GM23248 (cell line): Measurements from ENCODE around the gene PJA1. TPM values are rescaled to one million over a fixed set of nuclear protein-coding genes. Genes with fewer than 3 reads are reported as not detected.

Experiments used
- DNase-seq: peaks from one replicate; pipeline ENCODE4 v3.0.0-alpha.2; 2015
- H2AFZ ChIP-seq: fragments of 200-600 bp; sonication (generic); 2 replicates; pipeline ENCODE4 v1.6.1; 2016; ENCODE audit warnings: antibody characterized with exemption
- H3F3A ChIP-seq: fragments of 200-600 bp; sonication (generic); 2 replicates; pipeline ENCODE4 v1.6.1; 2016; ENCODE audit warnings: mild to moderate bottlenecking, antibody characterized with exemption, mixed run types; ENCODE audit not compliant: insufficient read depth
- H3K27ac ChIP-seq: fragments of 200-600 bp; sonication (generic); 2 replicates; pipeline ENCODE4 v1.5.1; 2016; ENCODE audit warnings: mild to moderate bottlenecking
- H3K27me3 ChIP-seq: fragments of 200-600 bp; sonication (generic); replicated peaks from 2 replicates; pipeline ENCODE4 v1.6.1; 2016; ENCODE audit warnings: mild to moderate bottlenecking; ENCODE audit not compliant: insufficient read depth
- H3K36me3 ChIP-seq: fragments of 200-600 bp; sonication (generic); 2 replicates; pipeline ENCODE4 v1.6.1; 2016; ENCODE audit warnings: low read depth, mild to moderate bottlenecking
- H3K4me1 ChIP-seq: fragments of 200-600 bp; sonication (generic); 2 replicates; pipeline ENCODE4 v1.6.1; 2016; ENCODE audit warnings: mild to moderate bottlenecking; ENCODE audit not compliant: insufficient read depth
- H3K4me2 ChIP-seq: fragments of 200-600 bp; sonication (generic); one replicate; pipeline ENCODE4 v1.6.1; 2016; ENCODE audit warnings: mild to moderate bottlenecking; ENCODE audit not compliant: unreplicated experiment
- H3K4me3 ChIP-seq: fragments of 200-600 bp; sonication (generic); 2 replicates; pipeline ENCODE4 v1.5.1; 2016; ENCODE audit warnings: mild to moderate bottlenecking
- H3K79me2 ChIP-seq: fragments of 200-600 bp; sonication (generic); 2 replicates; pipeline ENCODE4 v1.6.1; 2016; ENCODE audit warnings: mild to moderate bottlenecking; ENCODE audit not compliant: insufficient read depth
- H3K9ac ChIP-seq: fragments of 200-600 bp; sonication (generic); 2 replicates; pipeline ENCODE4 v1.6.1; 2016; ENCODE audit warnings: mild to moderate bottlenecking
- H3K9me2 ChIP-seq: fragments of 200-600 bp; sonication (generic); 2 replicates; pipeline ENCODE4 v1.6.1; 2016; ENCODE audit warnings: mixed run types, mild to moderate bottlenecking, moderate library complexity; ENCODE audit not compliant: insufficient read depth
- H3K9me3 ChIP-seq: fragments of 200-600 bp; sonication (generic); one replicate; pipeline ENCODE4 v1.6.1; 2017; ENCODE audit warnings: low read depth
- H4K20me1 ChIP-seq: fragments of 200-600 bp; sonication (generic); 2 replicates; pipeline ENCODE4 v1.6.0; 2016; ENCODE audit not compliant: insufficient read depth
- EZH2 ChIP-seq: fragments of 200-600 bp; sonication (generic); IDR thresholded peaks from 2 replicates; pipeline ENCODE4 v1.6.1; 2018; ENCODE audit warnings: antibody characterized with exemption, mild to moderate bottlenecking; ENCODE audit not compliant: insufficient read depth, poor library complexity, severe bottlenecking
- EZH2phosphoT487 ChIP-seq: fragments of 200-600 bp; sonication (generic); IDR thresholded peaks from 2 replicates; pipeline ENCODE4 v1.6.1; 2018; ENCODE audit warnings: antibody characterized with exemption, moderate library complexity, mild to moderate bottlenecking, low read depth; ENCODE audit not compliant: insufficient read depth
- WGBS, 2 experiments: methylation state at CpG; one replicate each; pipeline ENCODE4 v1.1.6; 2015 to 2017; ENCODE audit warnings: low lambda C conversion rate in 2 of 2, low coverage in 1 of 2; ENCODE audit errors: missing lambda C conversion rate in 2 of 2; 5-methylcytosine and 5-hydroxymethylcytosine counted together
- in situ Hi-C: fragments of 300-500 bp; cut with MboI; formaldehyde crosslinking; loops from 2 replicates; pipeline ENCODE4 v1.15.0; 2020
- polyA plus RNA-seq: library from polyadenylated mRNA; unstranded; fragments of >200 nt; fragmentation: Nextera tagmentation; extraction: Ambion mirVana; gene quantifications from 2 replicates; pipeline ENCODE4 v1.2.1, GENCODE V29; 2016
- total RNA-seq: library from RNA; depleted of rRNA; stranded (reverse); fragments of >200 nt; shearing (Covaris generic); gene quantifications from 2 replicates; pipeline ENCODE4 v1.2.3, GENCODE V29; 2014

The PJA1 gene
- total and polyA plus RNA-seq, 2 experiments from 2014 or later: 26.6 to 32.7 TPM

DNA sequence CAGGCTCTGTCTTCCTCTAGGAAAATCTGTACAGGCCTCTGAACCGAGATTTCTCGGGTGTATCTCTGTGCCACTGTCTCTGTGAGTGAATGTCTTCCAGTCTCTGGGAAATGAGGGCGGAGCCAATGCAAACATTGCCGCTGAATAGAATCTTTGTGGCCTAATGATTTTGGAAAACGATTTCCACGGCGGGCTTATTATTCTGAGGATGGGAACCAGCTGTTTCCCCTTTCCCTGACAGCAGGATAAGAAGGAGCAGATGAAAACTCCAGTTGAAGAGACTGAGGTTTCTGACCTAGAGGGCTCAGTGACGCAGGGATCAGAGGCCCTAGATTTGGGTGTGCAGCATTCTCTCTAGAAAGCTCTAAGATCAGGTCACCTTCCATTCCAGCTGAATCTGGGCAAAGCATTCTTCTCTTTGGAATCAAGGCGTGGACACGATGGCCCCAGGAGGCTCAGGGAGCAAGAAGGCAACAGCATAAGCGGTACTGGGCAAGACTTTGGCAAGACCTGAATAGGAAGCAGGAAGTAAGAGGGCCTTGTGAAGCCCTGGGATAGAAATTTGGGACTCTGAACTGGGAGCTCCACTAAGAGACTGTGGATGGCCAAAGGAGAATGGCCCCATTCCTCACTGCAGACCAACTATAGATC, 47.3 kb downstream of the PJA1 start:
- no peak for DNase-seq
- H2AFZ ChIP-seq: no peak overlapping the region
- H3K9me3 ChIP-seq: no peaks in the 10 kb centered on the region
- H3K4me3 ChIP-seq: no peak overlapping the region
- no peaks in the 10 kb centered on the region for H3F3A ChIP-seq
- 61 to 66% methylated on average over 11 of the region's 11 CpGs for WGBS, 2 experiments
- no peaks in the 10 kb centered on the region for H3K79me2 ChIP-seq
- H3K4me1 ChIP-seq: no peaks in the 10 kb centered on the region
- H3K4me2 ChIP-seq: no peak overlapping the region
- H3K36me3 ChIP-seq: no peaks in the 10 kb centered on the region
- H3K9ac ChIP-seq: no peak overlapping the region
- TF ChIP-seq EZH2 (no peak), EZH2phosphoT487 (no peak)
- no peaks in the 10 kb centered on the region for H3K27me3 ChIP-seq
- H3K9me2 ChIP-seq: no peaks in the 10 kb centered on the region
- in situ Hi-C loops: no loop called here
- no peak overlapping the region for H3K27ac ChIP-seq
- H4K20me1 ChIP-seq: no peaks in the 10 kb centered on the region

DNA sequence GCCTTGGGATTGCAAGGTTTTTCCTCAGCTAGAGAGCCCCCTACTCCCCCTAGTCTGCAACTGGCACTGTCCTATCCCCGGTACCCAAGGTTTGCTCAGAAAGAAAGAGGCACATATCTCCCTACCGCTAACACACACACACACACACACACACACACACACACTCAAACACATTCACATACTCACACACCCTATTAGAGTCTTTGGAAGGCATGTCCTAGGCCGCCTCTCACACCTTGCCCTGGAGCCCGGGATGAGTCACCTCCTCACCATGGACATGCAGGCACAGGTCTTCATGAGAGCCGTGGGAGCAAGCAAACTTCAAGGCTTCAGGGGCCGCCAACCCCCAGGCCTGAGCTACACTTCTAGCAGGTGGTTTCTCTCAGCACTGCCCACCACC, 49.2 kb downstream of the PJA1 start:
- H4K20me1 ChIP-seq: no peaks in the 10 kb centered on the region
- H3K9me3 ChIP-seq: no peaks in the 10 kb centered on the region
- H3K9ac ChIP-seq: no peak overlapping the region
- H3K27me3 ChIP-seq: no peaks in the 10 kb centered on the region
- WGBS, 2 experiments: 70 to 88% methylated on average over 4 to 6 of the region's 6 CpGs
- no peak overlapping the region for H3K27ac ChIP-seq
- no peaks in the 10 kb centered on the region for H3K4me1 ChIP-seq
- H3K79me2 ChIP-seq: no peaks in the 10 kb centered on the region
- TF ChIP-seq EZH2 (no peak), EZH2phosphoT487 (no peak)
- H3K36me3 ChIP-seq: no peaks in the 10 kb centered on the region
- no peak overlapping the region for H2AFZ ChIP-seq
- in situ Hi-C loops: no loop called here
- H3K4me2 ChIP-seq: no peak overlapping the region
- DNase-seq: no peak
- no peak overlapping the region for H3K4me3 ChIP-seq
- H3F3A ChIP-seq: no peaks in the 10 kb centered on the region
- H3K9me2 ChIP-seq: no peaks in the 10 kb centered on the region

DNA sequence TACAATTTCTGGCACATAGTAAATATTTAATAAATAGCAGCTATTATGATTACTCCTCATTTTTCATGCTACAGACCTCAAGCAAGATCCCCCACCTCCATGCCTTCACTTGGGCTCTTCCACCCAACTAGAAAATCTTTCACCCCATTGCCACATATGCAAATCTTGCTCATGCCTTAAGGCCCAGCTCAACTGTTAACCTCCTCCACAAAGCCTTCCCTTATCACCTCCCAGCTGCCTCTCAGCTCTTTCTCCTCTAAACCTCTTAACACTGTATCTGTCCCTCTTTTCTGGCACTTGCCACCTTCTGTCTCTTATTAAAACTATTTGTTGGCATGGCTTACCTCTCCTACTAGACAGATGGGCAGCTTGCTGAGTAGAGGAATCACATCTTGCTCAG, 51.5 kb downstream of the PJA1 start:
- H3K9ac ChIP-seq: no peak overlapping the region
- in situ Hi-C loops: no loop called here
- H2AFZ ChIP-seq: no peak overlapping the region
- H3K9me2 ChIP-seq: no peaks in the 10 kb centered on the region
- H3F3A ChIP-seq: no peaks in the 10 kb centered on the region
- no peak overlapping the region for H3K4me3 ChIP-seq
- H3K36me3 ChIP-seq: no peaks in the 10 kb centered on the region
- H3K4me1 ChIP-seq: no peaks in the 10 kb centered on the region
- no peak for TF ChIP-seq EZH2phosphoT487
- no peaks in the 10 kb centered on the region for H4K20me1 ChIP-seq
- H3K79me2 ChIP-seq: no peaks in the 10 kb centered on the region
- no peak overlapping the region for H3K4me2 ChIP-seq
- no peak for DNase-seq
- no peak overlapping the region for H3K27ac ChIP-seq
- H3K9me3 ChIP-seq: no peaks in the 10 kb centered on the region
- H3K27me3 ChIP-seq: no peaks in the 10 kb centered on the region
